Activated CD8-positive, alpha-beta memory T cell treated with anti-CD3 and anti-CD28 coated beads, Interleukin-2, amount 50 U/mL, for 4 hours (primary cell): Measurements from ENCODE around the gene PPP1R26.
"Not testable (repeated sequence)": the region's sequence is repeated elsewhere in the genome, so short reads cannot be mapped to it uniquely, and the experiment has no call there.

ENCODE experiments used
- DNase-seq: peaks from one replicate; pipeline ENCODE4 v3.0.0-alpha.2; 2020

PPP1R26 gene

DNA sequence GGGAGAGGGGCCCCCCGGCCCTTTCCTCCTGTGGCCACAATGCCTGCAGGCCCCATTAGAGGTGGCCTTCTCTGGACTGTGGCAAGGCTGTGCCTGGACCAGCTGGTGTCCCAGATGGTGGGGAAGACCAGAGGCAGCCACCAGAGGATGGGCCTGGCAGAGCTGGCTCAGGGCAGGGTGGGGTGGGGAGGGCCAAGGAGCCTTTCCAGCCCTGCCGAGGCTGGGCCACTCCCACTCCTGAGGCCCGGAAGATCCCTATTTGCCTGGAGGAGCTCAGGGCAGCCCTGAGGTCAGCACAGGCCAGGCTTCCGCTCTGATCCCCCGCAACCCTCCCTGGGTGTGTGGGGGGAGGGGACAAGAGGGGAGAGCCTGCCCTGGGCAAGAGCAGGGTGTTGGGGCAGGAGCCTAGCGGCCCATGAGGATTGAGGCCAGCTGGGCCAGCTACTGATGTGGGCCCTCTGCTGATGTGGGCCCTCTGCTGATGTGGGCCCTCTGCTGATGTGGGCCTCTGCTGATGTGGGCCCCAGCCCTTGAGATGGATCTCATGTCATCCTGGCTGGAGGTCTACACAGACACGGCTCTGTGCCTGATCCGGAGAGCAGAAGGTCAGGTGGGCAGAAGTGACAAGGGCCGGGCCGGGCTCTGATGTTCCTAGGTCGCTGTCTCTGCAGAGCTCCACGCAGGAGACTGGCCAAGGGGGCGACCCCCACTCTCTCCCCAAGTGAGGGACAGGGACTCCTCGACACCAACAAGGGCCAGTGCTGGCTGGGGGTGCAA, 26.9 kb downstream of the PPP1R26 start:
- no peak for DNase-seq

DNA sequence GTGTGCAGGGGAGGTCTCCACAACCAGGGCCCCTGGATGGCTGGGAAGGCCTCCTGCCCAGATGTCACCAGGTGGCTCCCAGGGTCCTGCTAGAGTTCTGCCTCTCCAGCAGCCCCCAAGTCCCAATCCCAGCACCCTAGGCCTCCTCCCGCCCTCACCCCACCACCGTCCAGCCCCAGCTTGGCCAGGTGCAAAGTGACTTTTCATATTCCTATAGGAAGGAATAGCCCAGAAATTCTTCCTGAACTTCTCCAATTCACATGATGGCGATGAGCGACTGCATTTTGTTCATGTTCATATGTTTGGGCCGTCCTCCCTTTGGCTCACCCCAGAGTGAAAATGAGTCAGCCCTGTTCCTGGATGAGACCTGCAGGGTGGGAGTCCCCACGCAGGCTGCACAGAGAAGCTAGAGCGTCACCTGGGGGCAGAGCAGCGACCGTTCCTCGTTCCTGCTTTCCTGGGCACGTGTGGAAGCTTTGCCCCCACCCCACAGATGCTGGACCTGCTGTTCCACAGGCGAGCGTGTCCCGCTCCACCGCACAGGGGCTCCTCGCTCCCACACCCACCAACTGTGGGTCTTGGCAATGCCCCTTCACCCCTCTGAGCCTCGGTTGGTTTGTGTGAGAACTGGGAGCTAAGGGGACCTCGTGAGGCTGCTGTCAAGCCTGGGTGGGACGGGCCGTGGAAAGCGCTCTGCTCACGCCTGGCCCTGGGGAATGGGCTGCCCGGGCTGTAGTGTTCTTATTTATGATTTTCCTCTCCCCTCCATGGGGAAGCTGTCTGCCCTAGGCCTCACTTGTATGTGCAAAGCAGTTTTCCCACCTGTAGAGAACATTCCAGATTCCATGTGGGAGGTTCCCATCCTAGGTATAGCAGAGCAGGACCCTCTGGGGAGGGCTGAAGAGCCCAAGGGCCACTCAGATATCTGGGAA, 27.8 kb downstream of the PPP1R26 start:
- no peak for DNase-seq

GRCh38 chr9:135508211-135508820, 28.7 kb downstream of the PPP1R26 start:
- DNase-seq = no peak

DNA sequence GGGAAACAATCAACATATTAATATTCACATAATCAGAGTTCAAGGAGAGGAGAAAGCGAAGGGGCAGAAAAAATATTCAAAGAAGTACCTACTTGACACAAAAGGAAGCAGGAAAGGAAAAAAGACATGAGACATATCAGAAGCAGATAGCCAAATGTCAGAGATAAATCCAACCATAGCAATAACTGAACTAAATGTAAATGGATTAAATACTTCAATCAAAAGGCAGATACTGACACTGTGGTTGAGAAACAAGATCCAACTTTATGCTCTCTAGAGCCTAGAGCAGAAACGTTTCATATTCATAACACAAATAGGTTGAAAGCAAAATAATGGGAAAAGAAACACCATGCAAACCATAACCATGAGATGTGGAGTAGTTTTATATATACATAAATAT, 29.9 kb downstream of the PPP1R26 start:
- DNase-seq = no peak

GRCh38 chr9:135512241-135512603, 32.6 kb downstream of the PPP1R26 start:
- no peak for DNase-seq

DNA sequence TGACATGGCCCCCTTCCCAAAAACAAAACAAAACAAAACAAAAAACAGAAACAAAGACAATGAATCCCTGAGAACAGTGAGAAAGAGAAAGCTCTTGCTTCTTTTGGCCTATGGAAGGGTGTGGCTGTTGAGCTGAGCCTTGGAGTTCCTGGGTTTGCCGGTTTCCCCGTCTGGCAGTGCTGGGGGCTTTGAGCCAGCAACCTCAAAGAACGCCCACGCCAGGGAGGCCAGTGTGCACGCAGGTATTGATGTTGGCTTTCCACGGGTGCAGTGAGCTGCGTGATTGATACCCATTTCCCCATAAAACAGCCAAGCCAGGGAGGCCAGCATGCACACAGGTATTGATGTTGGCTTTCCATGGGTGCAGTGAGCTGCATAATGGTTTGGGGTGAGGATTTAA, 33.3 kb downstream of the PPP1R26 start:
- DNase-seq = peak; percentile 2

DNA sequence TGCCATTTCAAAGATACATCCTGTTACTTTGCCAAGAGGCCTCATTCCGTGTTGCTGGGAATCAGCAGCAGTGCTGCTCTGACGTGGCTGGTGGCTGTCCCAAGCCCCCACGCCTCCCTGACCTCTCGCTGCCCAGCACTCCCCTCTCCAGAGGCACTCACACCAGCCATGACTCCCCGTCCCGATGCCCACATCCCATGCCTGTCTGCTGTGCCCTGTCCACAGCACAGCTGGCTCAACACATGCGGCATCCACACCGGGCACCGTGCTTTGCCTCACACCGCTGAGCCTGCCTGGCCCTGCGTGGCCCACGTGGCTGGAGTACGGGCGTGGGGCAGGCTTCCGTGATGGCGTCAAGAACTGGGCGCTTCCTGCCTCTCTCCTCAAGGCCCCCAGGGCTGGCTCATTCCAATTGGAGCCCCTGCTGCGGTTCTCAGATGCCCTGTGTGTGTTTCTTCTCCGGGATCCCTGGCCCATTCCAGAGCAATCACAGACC, 33.8 kb downstream of the PPP1R26 start:
- DNase-seq = peak; percentile 4

- DNase-seq = not testable (repeated sequence)
These were observed 34.3 kb downstream of the PPP1R26 start for GRCh38 chr9:135513906-135514305.

GRCh38 chr9:135514342-135515082, 34.9 kb downstream of the PPP1R26 start:
- peak; percentile 5 for DNase-seq

GRCh38 chr9:135515083-135515951, 35.7 kb downstream of the PPP1R26 start:
- DNase-seq = peak; percentile 9

- DNase-seq = peak; percentile 12
These were observed 36.7 kb downstream of the PPP1R26 start for GRCh38 chr9:135516132-135516860.

- peak; percentile 2 for DNase-seq
These were observed 37.8 kb downstream of the PPP1R26 start for GRCh38 chr9:135517407-135517822.

DNA sequence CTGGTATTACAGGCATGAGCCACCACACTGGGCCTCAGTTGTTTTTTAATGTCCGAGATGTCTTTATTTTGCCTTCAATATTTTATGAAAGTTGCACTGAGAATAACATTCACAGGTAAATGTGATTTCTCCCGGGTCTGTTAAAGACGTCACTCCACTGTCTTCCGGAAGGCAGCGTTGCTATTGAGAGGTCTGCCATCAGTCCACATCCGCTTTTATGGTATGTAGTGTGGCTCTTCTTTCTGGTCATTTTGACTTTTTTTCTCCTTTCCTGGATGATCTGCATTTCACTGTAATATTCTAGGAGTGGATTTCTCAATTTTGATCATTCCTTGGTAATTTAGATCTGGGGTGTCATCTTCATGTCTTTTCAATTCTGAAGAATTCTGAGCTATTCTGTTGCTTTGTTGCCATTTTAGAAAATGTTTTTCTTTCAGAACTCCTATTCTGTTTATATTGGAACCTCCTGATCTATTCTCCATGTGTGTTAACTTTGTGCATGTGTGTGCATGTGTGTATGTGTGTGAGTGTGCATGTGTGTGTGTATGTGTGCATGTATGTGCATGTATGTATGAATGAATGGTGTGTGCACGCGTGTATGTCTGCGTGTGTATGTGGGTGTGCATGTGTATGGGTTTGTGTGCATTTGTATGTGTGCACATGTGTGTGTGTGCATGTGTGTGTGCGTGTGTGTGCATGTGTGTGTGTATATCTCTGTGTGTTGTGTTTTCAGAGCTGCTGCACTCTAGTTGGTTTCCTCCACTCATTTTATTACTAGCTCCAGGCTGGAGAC, 39.8 kb downstream of the PPP1R26 start:
- no peak for DNase-seq

DNA sequence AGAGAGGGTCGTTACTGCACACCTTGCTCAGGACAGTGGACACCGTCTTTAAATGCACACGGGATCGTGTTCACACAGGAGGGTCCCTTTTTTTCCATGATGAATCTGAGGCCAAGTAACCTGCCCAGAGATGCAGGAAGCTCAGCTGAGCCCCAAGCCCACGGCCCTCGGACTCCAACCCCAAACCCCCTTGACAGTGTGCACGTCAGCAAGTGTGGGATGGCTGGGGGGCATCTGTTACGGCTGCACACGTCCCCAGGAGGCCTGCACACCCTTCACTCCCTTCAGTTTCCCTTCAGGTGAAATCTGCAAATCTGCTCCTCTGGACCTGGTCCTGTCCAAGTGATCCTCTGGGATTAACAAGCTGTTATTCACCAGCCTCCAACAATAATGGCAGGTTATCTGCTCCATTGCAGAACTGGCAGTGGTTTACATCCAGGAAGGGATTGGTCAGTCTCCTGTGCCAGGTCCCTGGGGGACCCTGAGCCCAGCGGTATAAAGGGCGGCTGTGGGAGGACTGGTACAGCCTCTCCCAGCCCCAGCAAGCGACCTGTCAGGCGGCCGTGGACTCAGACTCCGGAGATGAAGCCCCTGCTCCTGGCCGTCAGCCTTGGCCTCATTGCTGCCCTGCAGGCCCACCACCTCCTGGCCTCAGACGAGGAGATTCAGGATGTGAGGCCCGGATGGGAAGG, 41.5 kb downstream of the PPP1R26 start, which contains the start of gene LCN1:
LCN1 (plus strand) TSS at position 525 of the 692 bp plus-strand sequence; CDS start at position 583, 58 bp downstream.
- DNase-seq = no peak

DNA sequence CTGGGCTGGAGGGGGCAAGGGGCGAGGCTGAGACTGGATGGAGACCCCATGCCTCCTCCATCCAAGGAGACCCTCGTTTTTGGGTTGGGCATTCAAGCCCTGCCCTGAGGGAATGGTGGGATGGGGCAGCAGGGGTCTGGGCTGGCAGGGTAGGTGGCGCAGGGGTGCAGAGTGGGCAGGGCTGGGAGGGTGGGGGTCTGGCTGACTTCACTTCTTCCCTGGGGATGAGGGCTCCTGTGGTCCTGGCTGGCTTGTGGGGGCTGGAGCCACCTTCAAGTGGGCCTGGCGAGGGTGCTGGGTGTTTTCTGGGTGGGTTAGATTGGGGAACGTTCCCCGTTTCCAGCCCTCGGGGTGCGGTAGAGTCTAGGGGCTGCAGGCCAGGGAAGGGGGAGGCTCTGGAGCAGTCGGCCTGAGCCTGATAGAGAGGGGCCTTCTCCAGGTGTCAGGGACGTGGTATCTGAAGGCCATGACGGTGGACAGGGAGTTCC, 42.1 kb downstream of the PPP1R26 start:
- DNase-seq = no peak

- DNase-seq = no peak
These were observed 42.7 kb downstream of the PPP1R26 start for GRCh38 chr9:135522137-135522877.

- no peak for DNase-seq
These were observed 43.3 kb downstream of the PPP1R26 start for GRCh38 chr9:135522931-135523330.

DNA sequence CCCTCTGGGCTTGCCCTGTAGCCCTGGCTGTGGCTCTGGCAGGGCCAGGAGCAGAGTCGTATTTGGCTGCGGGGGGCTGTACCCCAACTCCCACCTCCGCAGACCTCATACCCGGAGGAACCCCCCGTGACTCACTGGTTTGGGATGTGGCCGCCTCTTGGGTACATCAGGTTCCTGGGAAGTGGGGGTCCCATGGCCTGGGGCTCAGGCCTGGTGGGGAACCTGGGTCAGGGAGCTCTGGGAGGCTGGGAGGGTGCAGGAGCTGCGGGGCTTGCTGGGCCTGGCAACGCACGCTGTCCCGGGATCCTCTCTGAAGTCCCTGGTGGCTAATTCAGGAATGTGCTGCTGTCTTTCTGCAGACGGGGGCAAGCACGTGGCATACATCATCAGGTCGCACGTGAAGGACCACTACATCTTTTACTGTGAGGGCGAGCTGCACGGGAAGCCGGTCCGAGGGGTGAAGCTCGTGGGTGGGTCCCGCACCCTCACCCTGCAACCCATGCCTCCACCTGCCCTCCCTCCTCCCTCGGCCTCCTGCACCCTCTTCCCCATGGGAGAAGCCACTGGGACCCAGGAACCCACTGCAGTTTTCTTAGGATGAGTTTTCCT, 44.0 kb downstream of the PPP1R26 start:
- DNase-seq = no peak
